Transverse colon (tissue), 4 donors: ENCODE results near the gene SLIT1. TPM values are rescaled to one million over a fixed set of nuclear protein-coding genes. Genes with fewer than 3 reads are reported as not detected.

ENCODE experiments used
- DNase-seq: peaks from one replicate; pipeline ENCODE4 v3.0.0-alpha.2; 2019
- H3K27ac ChIP-seq, 4 donors: fragments of 200-600 bp; sonication (generic); 2 replicates each; pipeline ENCODE4 v1.5.1; 2016 to 2018; ENCODE audit warnings: inconsistent platforms in 4 of 4
- H3K27me3 ChIP-seq: fragments of 200-600 bp; sonication (generic); 2 replicates; pipeline ENCODE4 v1.5.1; 2017; ENCODE audit warnings: inconsistent platforms
- H3K36me3 ChIP-seq, 4 donors: fragments of 200-600 bp; sonication (generic); 2 replicates each; pipeline ENCODE4 v1.5.1; 2017 to 2019; ENCODE audit warnings: inconsistent platforms in 4 of 4
- H3K4me1 ChIP-seq, 4 donors: fragments of 200-600 bp; sonication (generic); 2 replicates each; pipeline ENCODE4 v1.5.1; 2017 to 2020; ENCODE audit warnings: inconsistent platforms in 4 of 4
- H3K4me3 ChIP-seq, 4 donors: fragments of 200-600 bp; sonication (generic); 1 replicate in 1 of 4; 2 replicates in 3 of 4; pipeline versions ENCODE4 v1.5.1 to v1.6.1; 2017 to 2019; ENCODE audit warnings: inconsistent platforms in 4 of 4
- H3K9me3 ChIP-seq, 2 donors: fragments of 200-600 bp; sonication (generic); 2 replicates each; pipeline ENCODE4 v1.5.1; 2017 to 2019; ENCODE audit warnings: inconsistent platforms in 2 of 2
- CTCF ChIP-seq, 5 experiments: fragments of 200-600 bp in 3 of 5; fragments of 450-650 bp in 2 of 5; sonication (generic) in 3 of 5; IDR thresholded peaks; 1 replicate in 2 of 5; 2 replicates in 3 of 5; pipeline ENCODE4 v1.5.1; 2016 to 2017; ENCODE audit warnings: antibody characterized with exemption in 5 of 5, inconsistent platforms in 3 of 5, mild to moderate bottlenecking in 2 of 5, moderate library complexity in 1 of 5
- EP300 ChIP-seq: sonication (generic); formaldehyde crosslinking; IDR thresholded peaks from one replicate; pipeline ENCODE4 v1.6.1; 2017; ENCODE audit warnings: antibody characterized with exemption, low read depth
- POLR2A ChIP-seq: fragments of 450-650 bp; IDR thresholded peaks from one replicate; pipeline ENCODE4 v1.6.1; 2016; ENCODE audit warnings: antibody characterized with exemption, mild to moderate bottlenecking, moderate library complexity
- POLR2AphosphoS5 ChIP-seq, 3 donors: sonication (generic); formaldehyde crosslinking; IDR thresholded peaks; one replicate each; pipeline ENCODE4 v1.6.1; 2016; ENCODE audit warnings: antibody characterized with exemption in 3 of 3
- WGBS, 2 donors: methylation state at CpG; one replicate each; pipeline ENCODE4 v1.1.5; 2018; ENCODE audit warnings: low coverage in 1 of 2; 5-methylcytosine and 5-hydroxymethylcytosine counted together
- in situ Hi-C, 4 donors: fragments of 200-750 bp; cut with MboI; loops; one replicate each; pipeline versions ENCODE4 v1.15.0 to v1.15.1; 2017; ENCODE audit warnings: low sequenced_read_pairs in 3 of 4, low pct_ligation_motif_present in 1 of 4, low pct_unique_long_range_greater_than_20kb in 1 of 4
- intact Hi-C: fragments of 100-400 bp; cut with DNase I; formaldehyde crosslinking; loops from one replicate; pipeline ENCODE4 v1.15.1; 2023; ENCODE audit warnings: low total_unique reads
- total RNA-seq, 4 donors: library from RNA; depleted of rRNA; stranded (reverse); fragments of >200 nt; gene quantifications; one replicate each; pipeline ENCODE4 v1.1.0, GENCODE V29; 2016

The SLIT1 gene
- total RNA-seq, 4 donors from 2014 or later: 0.27 to 1.9 (median 0.32) TPM; not detected in 1

GRCh38 chr10:97032624-97033023, 153.1 kb downstream of the SLIT1 start:
- in situ Hi-C loops (loop anchor here in 2 of 4 donors (10.0 to 25.0 kb wide), 3 partner anchors 270 to 620 kb away; no protein-coding TSS in a partner anchor), intact Hi-C loops (no loop called here)
- no peaks in the 10 kb centered on the region for H3K9me3 ChIP-seq
- H3K4me3 ChIP-seq: no peak overlapping the region
- H3K36me3 ChIP-seq: no peaks in the 10 kb centered on the region
- DNase-seq: no peak
- 58 to 78% methylated on average over 4 to 7 of the region's 7 CpGs for WGBS, 2 donors
- TF ChIP-seq POLR2AphosphoS5 (IDR thresholded peaks at IDR 0.05): no peak
- TF ChIP-seq POLR2A: no peak
- TF ChIP-seq EP300: no peak
- TF ChIP-seq CTCF (IDR thresholded peaks at IDR 0.05): no peak
- H3K4me1 ChIP-seq: peaks cover 0 to 6% (median 1%) of the 10 kb centered on the region in 4 donors
- H3K27me3 ChIP-seq: peaks cover 14% of the 10 kb centered on the region
- H3K27ac ChIP-seq: no peak overlapping the region

GRCh38 chr10:97031459-97031858, 154.3 kb downstream of the SLIT1 start:
- no peak overlapping the region for H3K4me3 ChIP-seq
- TF ChIP-seq EP300 (no peak), CTCF (IDR thresholded peaks at IDR 0.05) (no peak), POLR2A (no peak), POLR2AphosphoS5 (IDR thresholded peaks at IDR 0.05) (no peak)
- peaks cover 11% of the 10 kb centered on the region for H3K27me3 ChIP-seq
- H3K4me1 ChIP-seq: no peaks in the 10 kb centered on the region
- no peaks in the 10 kb centered on the region for H3K36me3 ChIP-seq
- WGBS, 2 donors: 91% methylated on average over 11 of the region's 11 CpGs; no CpG with 5 or more reads in 1 of the 2 donors
- no peak for DNase-seq
- intact Hi-C loops: no loop called here
- no peaks in the 10 kb centered on the region for H3K9me3 ChIP-seq
- H3K27ac ChIP-seq: no peak overlapping the region
- in situ Hi-C loops: loop anchor here in 2 of 4 donors (10.0 to 25.0 kb wide), 3 partner anchors 269 to 619 kb away; no protein-coding TSS in a partner anchor

GRCh38 chr10:97030894-97031293, 154.9 kb downstream of the SLIT1 start:
- intact Hi-C loops: no loop called here
- TF ChIP-seq POLR2A (no peak), CTCF (IDR thresholded peaks at IDR 0.05) (no peak), EP300 (no peak), POLR2AphosphoS5 (IDR thresholded peaks at IDR 0.05) (no peak)
- 63% methylated on average over 5 of the region's 6 CpGs; no CpG with 5 or more reads in 1 of the 2 donors for WGBS, 2 donors

GRCh38 chr10:97029271-97029670, 156.5 kb downstream of the SLIT1 start:
- intact Hi-C loops (no loop called here), in situ Hi-C loops (loop anchor here in 2 of 4 donors (25.0 kb wide), 2 partner anchors 267 to 617 kb away; no protein-coding TSS in a partner anchor)
- Histone ChIP-seq H3K36me3 (no peaks in the 10 kb centered on the region), H3K27me3 (no peaks in the 10 kb centered on the region), H3K4me1 (peaks cover 0 to 4% (median 1%) of the 10 kb centered on the region in 4 donors), H3K27ac (no peak overlapping the region), H3K9me3 (no peaks in the 10 kb centered on the region), H3K4me3 (no peak overlapping the region)
- no peak for DNase-seq
- WGBS, 2 donors: 69 to 71% methylated on average over 1 to 3 of the region's 3 CpGs
- TF ChIP-seq POLR2A (no peak), EP300 (no peak), CTCF (IDR thresholded peaks at IDR 0.05) (no peak), POLR2AphosphoS5 (IDR thresholded peaks at IDR 0.05) (no peak)

More at GRCh38 chr10:97030894-97031293, 154.9 kb downstream of the SLIT1 start:
- no peak overlapping the region for H3K27ac ChIP-seq
- no peaks in the 10 kb centered on the region for H3K4me1 ChIP-seq
- no peaks in the 10 kb centered on the region for H3K36me3 ChIP-seq
- peaks cover 10% of the 10 kb centered on the region for H3K27me3 ChIP-seq
- no peak overlapping the region for H3K4me3 ChIP-seq
- H3K9me3 ChIP-seq: no peaks in the 10 kb centered on the region
- in situ Hi-C loops: loop anchor here in 2 of 4 donors (10.0 to 25.0 kb wide), 3 partner anchors 269 to 619 kb away; no protein-coding TSS in a partner anchor
- DNase-seq: no peak
